Activated CD8-positive, alpha-beta memory T cell treated with anti-CD3 and anti-CD28 coated beads for 48 hours (primary cell): ENCODE results near the gene USP20.
A peak's percentile ranks its signal among the peaks of the same experiment; 100 is the strongest.
"Not testable (repeated sequence)": the region's sequence is repeated elsewhere in the genome, so short reads cannot be mapped to it uniquely, and the experiment has no call there.

Source experiments
- DNase-seq, 3 experiments: peaks; one replicate each; pipeline ENCODE4 v3.0.0-alpha.2; 2020; ENCODE audit warnings: low read depth in 2 of 3, low spot score in 2 of 3

Gene USP20

DNA sequence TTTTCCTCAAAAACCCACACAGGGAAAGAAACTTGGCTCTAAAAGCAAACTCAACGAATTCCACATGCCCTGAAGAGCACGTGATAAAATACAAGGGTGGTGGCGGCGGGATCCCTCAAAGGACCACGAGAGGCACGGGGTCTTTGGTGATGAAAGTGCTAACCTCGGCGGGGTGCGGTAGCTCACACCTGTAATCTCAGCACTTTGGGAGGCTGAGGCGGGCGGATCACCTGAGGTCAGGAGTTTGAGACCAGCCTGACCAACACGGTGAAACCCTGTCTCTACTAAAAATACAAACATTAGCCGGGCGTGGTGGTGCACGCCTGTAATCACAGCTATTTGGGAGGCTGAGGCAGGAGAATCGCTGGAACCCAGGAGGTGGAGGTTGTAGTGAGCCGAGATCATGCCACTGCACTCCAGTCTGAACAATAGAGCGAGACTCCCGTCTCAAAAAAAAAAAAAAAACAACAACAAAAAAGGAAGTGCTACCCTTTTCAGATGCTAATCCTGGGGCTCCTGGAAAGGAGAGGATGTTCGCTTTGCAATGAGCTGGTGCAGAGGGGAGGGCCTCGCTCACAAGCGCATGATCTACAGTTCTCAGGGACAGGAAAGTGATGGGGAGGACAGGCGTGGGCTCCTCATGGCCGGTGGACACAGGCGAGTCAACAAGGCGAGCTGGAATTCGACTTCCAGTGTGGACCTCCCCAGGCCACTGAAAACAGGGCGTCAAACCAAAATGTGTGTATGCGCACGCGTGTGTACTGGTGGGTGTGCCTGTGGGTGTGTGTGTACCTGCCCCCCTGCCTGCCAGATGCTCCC, 54.1 kb downstream of the USP20 start:
- no peak for DNase-seq

DNA sequence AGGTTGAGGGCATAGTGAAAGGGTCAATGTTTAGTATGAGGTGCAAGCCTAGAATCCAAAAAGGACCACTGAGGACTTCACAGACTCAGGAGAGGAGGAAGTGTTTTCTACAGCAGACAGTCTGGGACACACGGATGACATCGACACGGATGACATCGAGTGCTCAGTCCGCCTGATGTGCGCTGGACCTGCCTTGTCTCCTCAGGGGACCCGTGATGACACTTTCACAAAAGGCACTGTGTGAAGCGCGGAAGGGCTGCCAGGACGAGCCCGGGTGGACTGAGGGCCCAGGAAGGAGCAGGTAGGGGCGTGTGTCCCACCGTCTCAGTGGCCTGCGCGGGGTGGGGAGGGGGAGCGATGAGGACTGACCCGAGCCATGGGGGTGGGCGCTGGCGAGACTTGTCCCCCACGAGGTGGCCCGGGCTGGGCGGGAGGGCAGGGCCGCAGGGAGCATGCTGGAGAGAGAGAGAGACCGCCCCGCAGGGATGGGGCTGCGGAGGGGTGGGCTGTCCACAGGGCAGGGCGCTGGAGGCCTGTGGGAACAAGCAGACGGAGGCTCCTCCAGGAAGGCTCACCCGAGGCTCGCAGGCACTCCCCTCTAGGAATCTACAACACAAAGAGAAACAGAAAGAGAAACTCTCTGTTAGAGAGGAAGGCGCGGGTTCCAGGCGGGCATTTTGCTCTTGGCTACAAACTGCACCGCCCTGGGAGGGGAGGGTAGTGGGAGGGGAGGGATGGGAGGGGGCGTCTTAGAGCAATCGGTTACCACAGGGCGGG, 54.9 kb downstream of the USP20 start:
- DNase-seq, result peak; percentile 52 to 61 (median 61)

DNA sequence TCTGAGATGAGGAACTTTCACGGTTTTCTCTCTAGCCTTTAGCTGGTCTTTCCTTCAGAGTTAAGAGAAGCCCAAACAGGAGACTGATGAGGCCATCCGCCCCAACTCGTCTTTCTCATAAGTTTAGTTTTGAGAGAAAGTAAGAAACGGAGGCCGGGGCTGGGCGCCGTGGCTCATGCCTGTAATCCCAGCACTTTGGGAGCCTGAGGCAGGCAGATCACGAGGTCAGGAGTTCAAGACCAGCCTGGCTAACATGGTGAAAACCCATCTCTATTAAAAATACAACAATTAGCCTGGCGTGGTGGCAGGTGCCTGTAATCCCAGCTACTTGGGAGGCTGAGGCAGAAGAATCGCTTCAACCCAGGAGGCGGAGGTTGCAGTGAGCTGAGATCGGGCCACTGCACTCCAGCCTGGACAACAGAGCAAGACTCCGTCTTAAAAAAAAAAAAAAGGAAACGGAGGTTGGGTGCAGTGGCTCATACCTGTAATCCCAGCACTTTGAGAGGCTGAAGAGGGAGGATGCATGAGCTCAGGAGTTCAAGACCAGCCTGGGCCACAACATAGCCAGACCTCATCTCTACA, 55.6 kb downstream of the USP20 start:
- not testable (repeated sequence) for DNase-seq

- DNase-seq, result no peak
Observed at GRCh38 chr9:129891569-129891968, 56.3 kb downstream of the USP20 start.

GRCh38 chr9:129894120-129894823, 59.0 kb downstream of the USP20 start:
- no peak for DNase-seq

GRCh38 chr9:129895376-129896268, 60.4 kb downstream of the USP20 start:
- DNase-seq, result no peak

- no peak for DNase-seq
Observed at GRCh38 chr9:129897263-129897662, 62.0 kb downstream of the USP20 start.

DNA sequence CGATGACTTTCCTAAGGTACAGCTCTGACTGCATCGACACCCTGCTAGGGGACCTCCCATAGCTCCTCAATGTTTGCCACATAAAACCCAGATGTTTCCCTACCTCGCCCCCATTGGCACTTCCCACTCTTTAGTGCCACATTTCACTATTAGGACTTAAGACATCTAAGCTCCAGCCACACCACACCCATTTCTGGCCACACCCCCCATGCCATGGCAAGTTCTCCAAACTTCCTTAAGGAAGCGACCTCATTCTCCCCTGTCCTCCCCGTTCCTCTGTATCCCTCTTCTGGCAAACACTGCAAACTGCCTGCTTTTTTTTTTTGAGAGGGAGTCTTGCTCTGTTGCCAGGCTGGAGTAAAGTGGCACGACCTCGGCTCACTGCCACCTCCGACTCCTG, 62.9 kb downstream of the USP20 start:
- DNase-seq, result no peak

- DNase-seq, result no peak
Observed at GRCh38 chr9:129899620-129900019, 64.4 kb downstream of the USP20 start.

DNA sequence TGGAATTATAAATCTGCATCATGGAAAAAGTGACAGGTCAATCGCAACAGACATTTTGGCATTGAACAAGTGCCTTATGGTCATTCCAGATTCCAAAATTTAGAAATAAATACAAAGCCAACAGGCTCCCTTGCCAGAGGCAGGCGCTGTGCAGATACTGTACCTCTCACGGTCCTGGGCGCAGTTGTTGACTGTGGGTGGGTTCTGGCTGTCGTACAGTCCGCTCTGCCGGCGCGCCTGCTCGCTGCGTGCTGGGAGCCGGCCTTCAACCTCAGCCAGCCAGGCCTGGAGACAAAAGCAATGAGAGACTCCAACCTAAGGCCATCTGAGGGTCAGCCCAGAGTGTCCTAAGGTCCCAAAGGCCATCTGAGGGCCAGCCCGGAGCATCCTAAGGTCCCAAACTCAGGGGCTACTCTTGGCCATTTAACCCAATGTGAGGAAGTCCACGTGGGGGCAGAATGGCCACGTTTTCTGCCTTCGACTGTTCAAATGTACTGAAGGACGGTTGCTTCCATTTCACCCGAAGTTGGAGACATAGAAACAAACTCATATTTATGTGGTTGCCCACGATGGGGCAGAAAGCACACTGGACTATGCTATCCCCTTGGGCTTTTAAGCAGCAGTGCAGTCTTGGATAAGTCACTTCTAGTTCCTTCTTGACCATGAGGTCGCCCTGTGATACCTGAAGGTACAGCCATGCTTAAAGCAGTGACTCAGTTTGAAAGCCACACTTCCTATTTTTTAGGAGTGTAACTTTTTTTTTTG, 65.2 kb downstream of the USP20 start:
- no peak for DNase-seq

- DNase-seq, result no peak
Observed at GRCh38 chr9:129901993-129902739, 66.9 kb downstream of the USP20 start.

DNA sequence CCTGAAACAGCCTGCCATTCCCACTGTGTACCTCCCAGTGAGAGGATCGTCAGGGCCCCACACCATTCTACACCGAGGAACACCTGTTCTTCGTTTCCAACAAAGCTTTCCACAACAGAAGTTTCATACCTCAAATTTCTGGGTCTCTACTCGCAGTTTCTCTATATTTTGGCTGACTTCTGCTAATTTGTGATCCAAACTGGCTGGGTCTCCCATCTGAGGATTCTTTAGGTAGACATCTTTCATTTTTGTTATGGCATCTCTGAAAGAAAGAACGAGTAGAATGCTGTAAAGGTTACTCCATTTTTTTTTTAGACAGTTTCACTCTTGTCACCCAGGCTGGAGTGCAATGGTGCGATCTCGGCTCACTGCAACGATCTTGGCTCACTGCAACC, 67.5 kb downstream of the USP20 start:
- DNase-seq, result no peak

DNA sequence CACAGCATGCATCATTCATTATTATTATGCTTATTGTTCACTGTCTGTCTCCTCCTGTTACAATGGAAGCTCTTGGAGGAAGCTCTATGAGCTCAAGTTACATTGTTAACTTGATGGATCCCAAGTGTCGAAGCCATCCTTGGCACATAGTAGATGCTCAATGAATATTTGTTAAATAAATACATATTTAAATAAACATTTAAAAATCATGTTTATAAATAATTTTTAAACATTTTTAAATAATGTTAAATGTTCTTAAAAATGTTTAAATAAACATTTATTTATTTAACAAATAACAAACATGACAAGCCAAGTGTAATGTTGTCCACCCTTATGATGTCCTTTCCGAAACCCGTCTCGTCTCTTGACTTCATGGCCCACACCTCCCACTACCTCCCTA, 69.5 kb downstream of the USP20 start:
- no peak for DNase-seq

- DNase-seq, result no peak
Observed at GRCh38 chr9:129906298-129906697, 71.0 kb downstream of the USP20 start.

DNA sequence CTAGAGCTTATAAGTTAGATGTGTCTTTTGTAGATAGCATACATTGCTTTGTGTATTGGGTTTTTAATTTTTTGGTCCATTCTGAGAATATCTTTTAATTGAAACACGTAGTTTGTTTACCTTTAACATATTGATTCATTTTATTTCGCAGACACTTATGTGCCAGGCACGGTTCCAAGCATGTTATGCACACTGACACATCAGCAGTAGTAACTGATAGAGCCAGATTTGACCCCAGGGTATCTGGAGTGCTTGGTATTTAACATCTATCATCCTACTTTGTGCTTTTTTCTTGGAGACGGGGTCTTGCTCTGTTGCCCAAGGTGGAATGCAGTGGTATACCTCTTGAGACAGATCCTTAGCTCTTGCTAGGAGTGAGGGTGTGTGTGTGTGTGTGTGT, 71.9 kb downstream of the USP20 start:
- DNase-seq, result no peak

DNA sequence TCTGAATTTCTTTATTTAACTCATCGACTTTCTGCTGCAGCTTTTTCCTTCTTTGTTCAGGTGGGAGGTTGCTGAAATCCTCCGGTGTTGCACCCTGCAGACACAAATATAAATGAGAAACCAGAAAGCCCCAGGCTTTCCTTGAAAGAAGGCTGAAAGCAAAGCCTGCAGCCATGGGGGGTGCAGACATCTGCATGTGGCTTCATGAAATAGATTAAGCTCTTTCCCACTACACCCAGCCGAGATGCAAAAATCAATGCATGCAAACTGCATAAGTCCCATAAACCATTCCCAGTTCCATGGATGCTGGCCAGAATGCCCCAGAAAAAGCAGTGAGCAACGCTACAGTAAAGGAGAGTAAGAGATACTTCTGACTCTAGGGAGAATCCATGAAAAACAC, 73.6 kb downstream of the USP20 start:
- no peak for DNase-seq

DNA sequence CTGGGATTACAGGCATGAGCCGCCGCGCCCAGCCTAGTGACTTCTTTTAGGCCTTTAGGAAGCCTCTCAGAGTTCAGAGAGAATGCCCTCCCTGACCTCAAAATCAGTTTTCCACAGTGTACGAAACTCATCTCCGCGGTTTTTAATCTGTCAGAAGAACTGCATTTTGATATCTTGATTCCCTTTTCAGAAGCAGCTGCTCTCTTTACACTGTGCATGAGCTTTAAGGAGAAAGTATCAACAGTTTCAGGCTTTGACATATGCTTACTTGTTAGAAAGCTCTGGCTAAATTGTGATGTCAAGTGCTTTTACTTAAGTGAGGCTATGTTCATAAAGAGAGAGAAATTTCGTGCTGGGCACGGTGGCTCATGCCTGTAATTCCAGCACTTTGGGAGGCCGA, 74.6 kb downstream of the USP20 start:
- DNase-seq, result no peak

DNA sequence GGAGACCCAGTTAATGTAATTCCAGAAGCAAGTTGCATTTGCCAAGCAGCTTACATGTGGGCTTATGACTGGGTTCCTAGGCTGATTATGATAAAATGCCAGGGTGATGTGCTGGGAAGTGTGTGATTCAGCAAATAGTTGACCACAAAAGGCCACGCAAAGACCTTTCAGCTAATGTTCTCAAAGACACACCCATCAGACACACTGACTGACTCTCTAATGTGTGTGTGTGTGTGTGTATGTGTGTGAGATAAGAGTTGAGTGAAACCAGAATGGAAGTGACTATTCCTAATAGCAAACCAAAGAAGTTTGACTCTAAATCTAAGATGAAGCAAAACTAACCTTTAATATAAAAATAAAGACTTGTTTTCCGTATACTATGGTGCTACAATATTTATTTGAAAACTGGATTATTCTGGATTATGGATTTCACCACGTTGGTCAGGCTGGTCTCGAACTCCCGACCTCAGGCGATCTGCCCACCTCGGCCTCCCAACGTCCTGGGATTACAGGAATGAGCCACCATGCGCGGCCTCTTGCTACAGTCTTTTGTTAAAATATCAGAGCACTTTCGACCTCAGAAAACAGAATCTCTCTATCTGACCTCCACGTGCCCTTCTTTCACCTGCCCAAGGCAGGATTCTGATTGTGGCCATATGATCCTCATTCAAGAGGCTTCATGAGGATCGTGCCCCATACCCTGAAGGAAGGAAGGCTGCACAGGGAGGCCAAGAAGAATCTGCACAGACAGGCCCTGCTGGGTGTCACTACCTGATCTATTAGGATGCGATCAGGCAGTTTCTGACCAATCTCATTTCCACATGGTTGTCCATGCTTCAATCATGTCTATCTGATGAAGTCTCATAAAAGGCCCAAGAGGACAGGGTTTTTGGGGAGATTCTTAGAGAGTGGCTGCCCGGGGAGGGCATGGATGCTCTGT, 75.6 kb downstream of the USP20 start:
- DNase-seq, result no peak
